Mesothelial cell of epicardium (in vitro differentiated cells): ENCODE measurements around the gene ADAMTSL1. TPM values are rescaled to one million over a fixed set of nuclear protein-coding genes. Genes with fewer than 3 reads are reported as not detected.

Experiments used
- DNase-seq, 2 experiments: peaks; one replicate each; pipeline ENCODE4 v3.0.0; 2021; ENCODE audit warnings: low spot score in 2 of 2; ENCODE audit not compliant: unreplicated experiment in 2 of 2
- H3K27ac Mint-ChIP-seq: 2 replicates; pipeline ENCODE4 v1.8.0; 2021; ENCODE audit warnings: mixed read lengths
- H3K27me3 Mint-ChIP-seq: 2 replicates; pipeline ENCODE4 v1.8.0; 2021; ENCODE audit warnings: low read depth, mixed read lengths
- H3K36me3 Mint-ChIP-seq: 2 replicates; pipeline ENCODE4 v1.8.0; 2021; ENCODE audit warnings: mixed read lengths
- H3K4me1 Mint-ChIP-seq: 2 replicates; pipeline ENCODE4 v1.8.0; 2021; ENCODE audit warnings: mixed read lengths
- H3K4me3 Mint-ChIP-seq: 2 replicates; pipeline ENCODE4 v1.8.0; 2021; ENCODE audit warnings: mild to moderate bottlenecking, moderate library complexity, mixed read lengths
- H3K9me3 Mint-ChIP-seq: 2 replicates; pipeline ENCODE4 v1.8.0; 2021; ENCODE audit warnings: mixed read lengths
- CTCF ChIP-seq: fragments of 200-600 bp; sonication (generic); IDR thresholded peaks from one replicate; pipeline ENCODE4 v1.5.0; 2021; ENCODE audit warnings: antibody characterized with exemption; ENCODE audit not compliant: unreplicated experiment
- total RNA-seq: library from RNA; stranded (reverse); gene quantifications from 3 replicates; pipeline ENCODE4 v1.2.1, GENCODE V29; 2021

ADAMTSL1 gene
- total RNA-seq, 1 donor from 2014 or later: 48.0 TPM

GRCh38 chr9:18718393-18718792 lies 244.4 kb downstream of the ADAMTSL1 start:
- no peaks in the 10 kb centered on the region for H3K27me3 Mint-ChIP-seq
- no peak overlapping the region for H3K4me3 Mint-ChIP-seq
- no peak for DNase-seq
- H3K4me1 Mint-ChIP-seq: no peaks in the 10 kb centered on the region
- no peak for TF ChIP-seq CTCF
- H3K9me3 Mint-ChIP-seq: no peaks in the 10 kb centered on the region
- peaks cover 6% of the 10 kb centered on the region for H3K36me3 Mint-ChIP-seq
- H3K27ac Mint-ChIP-seq: no peak overlapping the region

GRCh38 chr9:18718932-18719331 lies 245.0 kb downstream of the ADAMTSL1 start:
- Mint-ChIP-seq H3K9me3 (no peaks in the 10 kb centered on the region), H3K4me3 (no peak overlapping the region), H3K27me3 (no peaks in the 10 kb centered on the region), H3K4me1 (no peaks in the 10 kb centered on the region), H3K27ac (no peak overlapping the region), H3K36me3 (peaks cover 6% of the 10 kb centered on the region)
- DNase-seq: no peak
- no peak for TF ChIP-seq CTCF

GRCh38 chr9:18720691-18721090 lies 246.7 kb downstream of the ADAMTSL1 start:
- H3K9me3 Mint-ChIP-seq: no peaks in the 10 kb centered on the region
- H3K4me3 Mint-ChIP-seq: no peak overlapping the region
- no peaks in the 10 kb centered on the region for H3K27me3 Mint-ChIP-seq
- no peaks in the 10 kb centered on the region for H3K4me1 Mint-ChIP-seq
- H3K36me3 Mint-ChIP-seq: peaks cover 6% of the 10 kb centered on the region
- TF ChIP-seq CTCF: no peak
- H3K27ac Mint-ChIP-seq: no peak overlapping the region
- DNase-seq: no peak

GRCh38 chr9:18721267-18721994 lies 247.5 kb downstream of the ADAMTSL1 start:
- Mint-ChIP-seq H3K36me3 (peaks cover 6% of the 10 kb centered on the region), H3K4me1 (peaks cover 3% of the 10 kb centered on the region), H3K9me3 (no peaks in the 10 kb centered on the region), H3K27ac (no peak overlapping the region), H3K27me3 (no peaks in the 10 kb centered on the region), H3K4me3 (no peak overlapping the region)
- DNase-seq: no peak
- TF ChIP-seq CTCF: no peak

- Mint-ChIP-seq H3K36me3 (peaks cover 6% of the 10 kb centered on the region), H3K4me1 (peaks cover 7% of the 10 kb centered on the region), H3K9me3 (no peaks in the 10 kb centered on the region), H3K27ac (no peak overlapping the region), H3K4me3 (no peak overlapping the region), H3K27me3 (no peaks in the 10 kb centered on the region)
- no peak for DNase-seq
- TF ChIP-seq CTCF: no peak
Measured at GRCh38 chr9:18721995-18722310, 248.0 kb downstream of the ADAMTSL1 start.

DNA sequence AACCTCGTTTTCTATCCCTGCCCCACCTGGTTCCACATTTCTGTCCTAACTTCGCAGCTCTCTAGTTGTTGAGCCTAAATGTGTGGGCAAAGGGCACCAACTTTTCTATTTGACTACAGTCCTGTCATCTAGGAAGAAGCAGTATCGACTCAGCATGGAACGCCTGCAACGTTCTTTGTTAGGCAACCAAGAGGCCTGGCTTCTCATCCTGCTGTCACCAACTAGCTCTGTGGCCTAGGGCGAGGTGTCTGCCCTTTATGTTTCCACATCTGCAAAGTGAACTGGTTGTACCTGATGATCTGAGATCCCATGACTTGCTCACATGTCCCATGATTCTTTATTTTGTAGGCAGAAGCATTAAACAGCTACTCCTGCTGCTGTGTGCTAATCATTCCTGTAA lies 248.9 kb downstream of the ADAMTSL1 start:
- DNase-seq: no peak
- TF ChIP-seq CTCF: no peak
- H3K36me3 Mint-ChIP-seq: peaks cover 6% of the 10 kb centered on the region
- H3K27ac Mint-ChIP-seq: no peak overlapping the region
- H3K27me3 Mint-ChIP-seq: no peaks in the 10 kb centered on the region
- H3K4me1 Mint-ChIP-seq: peaks cover 13% of the 10 kb centered on the region
- H3K4me3 Mint-ChIP-seq: no peak overlapping the region
- H3K9me3 Mint-ChIP-seq: no peaks in the 10 kb centered on the region
